ENCODE measurements around the gene SVBP.

SVBP gene

DNA sequence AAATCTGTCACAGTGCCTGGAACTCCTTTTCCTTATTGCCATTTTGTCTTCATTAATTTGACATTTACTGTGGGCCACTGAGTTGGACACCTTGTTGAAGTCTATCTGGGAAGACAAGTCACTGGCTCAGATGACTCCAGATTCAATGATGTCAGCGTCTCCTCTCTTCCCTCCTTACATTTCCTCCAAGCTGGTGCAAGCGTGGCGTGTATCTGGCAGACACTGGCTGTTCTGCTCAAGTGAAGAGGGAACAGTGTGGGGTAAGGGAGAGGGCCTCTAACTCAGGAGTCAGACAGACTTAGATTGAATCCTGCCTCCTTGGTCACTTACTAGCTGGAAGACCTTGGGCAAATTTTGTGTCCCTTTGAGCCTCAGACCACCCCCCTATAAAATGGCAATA lies 20.5 kb upstream of the SVBP start:
- Histone ChIP-seq H3K4me3 (ENCODE audit: low read depth in 1 of 2, low read length in 2 of 2) (no peak overlapping the region), H3K9me3 (ENCODE audit: low read length) (no peaks in the 10 kb centered on the region), H3K27me3 (ENCODE audit: control insufficient read depth in 1 of 2, insufficient read depth in 2 of 2, low read length in 2 of 2) (no peaks in the 10 kb centered on the region), H3K27ac (ENCODE audit: low read depth, low read length) (no peak overlapping the region), H3K36me3 (ENCODE audit: insufficient read depth, low read length) (peaks cover 10% of the 10 kb centered on the region), H3K4me1 (ENCODE audit: insufficient read depth, low read length) (no peaks in the 10 kb centered on the region), H3K9ac (ENCODE audit: low read length) (no peak overlapping the region)

DNA sequence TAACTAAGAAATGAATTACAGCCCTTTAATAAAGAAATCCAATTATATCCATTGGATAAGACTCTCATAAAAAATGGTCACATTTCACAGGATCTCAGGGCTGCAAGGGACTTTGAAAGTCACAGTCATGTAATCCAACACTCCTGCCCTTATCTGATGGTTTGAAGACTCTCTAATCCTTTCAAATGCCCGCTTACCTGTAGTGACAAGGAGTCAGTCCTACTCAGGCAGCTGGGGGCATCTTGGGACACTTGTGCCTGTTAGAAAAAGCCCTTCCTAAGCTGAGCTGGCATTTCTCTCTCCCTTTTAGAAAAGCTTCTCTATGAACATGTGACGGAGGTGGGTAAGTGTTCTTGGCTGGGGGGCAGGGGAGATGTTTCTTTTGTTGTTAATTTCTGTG lies 18.2 kb upstream of the SVBP start:
- Histone ChIP-seq H3K36me3 (ENCODE audit: insufficient read depth, low read length) (peaks cover 8% of the 10 kb centered on the region), H3K27me3 (ENCODE audit: control insufficient read depth in 1 of 2, insufficient read depth in 2 of 2, low read length in 2 of 2) (no peaks in the 10 kb centered on the region), H3K27ac (ENCODE audit: low read depth, low read length) (no peak overlapping the region), H3K9me3 (ENCODE audit: low read length) (no peaks in the 10 kb centered on the region), H3K4me3 (ENCODE audit: low read depth in 1 of 2, low read length in 2 of 2) (no peak overlapping the region), H3K9ac (ENCODE audit: low read length) (no peak overlapping the region), H3K4me1 (ENCODE audit: insufficient read depth, low read length) (no peaks in the 10 kb centered on the region)

DNA sequence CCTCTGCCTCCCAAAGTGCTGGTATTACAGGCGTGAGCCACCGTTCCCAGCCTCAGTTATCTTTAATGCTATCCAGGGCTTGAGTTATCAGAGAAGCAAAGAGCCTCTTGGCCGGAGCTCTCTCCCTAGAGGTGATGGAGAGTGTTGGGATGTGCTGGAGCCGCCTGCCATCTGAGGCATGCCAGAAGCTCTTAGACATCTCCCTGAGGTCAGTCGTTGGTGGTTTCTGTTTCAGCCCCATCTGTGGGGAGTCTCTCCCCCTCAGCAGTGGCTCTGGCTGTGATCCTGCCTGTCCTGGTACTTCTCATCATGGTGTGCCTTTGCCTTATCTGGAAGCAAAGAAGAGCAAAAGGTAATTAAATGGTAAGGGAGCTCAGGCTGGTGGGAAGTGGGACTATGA lies 17.6 kb upstream of the SVBP start:
- Histone ChIP-seq H3K36me3 (ENCODE audit: insufficient read depth, low read length) (peaks cover 14% of the 10 kb centered on the region), H3K27ac (ENCODE audit: low read depth, low read length) (no peak overlapping the region), H3K4me1 (ENCODE audit: insufficient read depth, low read length) (no peaks in the 10 kb centered on the region), H3K4me3 (ENCODE audit: low read depth in 1 of 2, low read length in 2 of 2) (no peak overlapping the region), H3K9ac (ENCODE audit: low read length) (no peak overlapping the region), H3K9me3 (ENCODE audit: low read length) (no peaks in the 10 kb centered on the region), H3K27me3 (ENCODE audit: control insufficient read depth in 1 of 2, insufficient read depth in 2 of 2, low read length in 2 of 2) (no peaks in the 10 kb centered on the region)

- Histone ChIP-seq H3K4me3 (ENCODE audit: low read depth in 1 of 2, low read length in 2 of 2) (no peak overlapping the region), H3K36me3 (ENCODE audit: insufficient read depth, low read length) (peaks cover 18% of the 10 kb centered on the region), H3K27me3 (ENCODE audit: control insufficient read depth in 1 of 2, insufficient read depth in 2 of 2, low read length in 2 of 2) (no peaks in the 10 kb centered on the region), H3K4me1 (ENCODE audit: insufficient read depth, low read length) (no peaks in the 10 kb centered on the region), H3K9me3 (ENCODE audit: low read length) (no peaks in the 10 kb centered on the region), H3K9ac (ENCODE audit: low read length) (no peak overlapping the region), H3K27ac (ENCODE audit: low read depth, low read length) (no peak overlapping the region)
These were observed 16.8 kb upstream of the SVBP start for GRCh38 chr1:42833981-42834380.

- H3K4me3 ChIP-seq (ENCODE audit: low read depth in 1 of 2, low read length in 2 of 2), result no peak overlapping the region
- no peak overlapping the region for H3K9ac ChIP-seq (ENCODE audit: low read length)
- no peak overlapping the region for H3K27ac ChIP-seq (ENCODE audit: low read depth, low read length)
- peaks cover 18% of the 10 kb centered on the region for H3K36me3 ChIP-seq (ENCODE audit: insufficient read depth, low read length)
- H3K9me3 ChIP-seq (ENCODE audit: low read length), result no peaks in the 10 kb centered on the region
- no peaks in the 10 kb centered on the region for H3K27me3 ChIP-seq (ENCODE audit: control insufficient read depth in 1 of 2, insufficient read depth in 2 of 2, low read length in 2 of 2)
- H3K4me1 ChIP-seq (ENCODE audit: insufficient read depth, low read length), result no peaks in the 10 kb centered on the region
These were observed 15.5 kb upstream of the SVBP start for GRCh38 chr1:42832641-42833240.

- H3K27me3 ChIP-seq (ENCODE audit: control insufficient read depth in 1 of 2, insufficient read depth in 2 of 2, low read length in 2 of 2), result no peaks in the 10 kb centered on the region
- H3K4me3 ChIP-seq (ENCODE audit: low read depth in 1 of 2, low read length in 2 of 2), result no peak overlapping the region
- H3K27ac ChIP-seq (ENCODE audit: low read depth, low read length), result no peak overlapping the region
- H3K9ac ChIP-seq (ENCODE audit: low read length), result no peak overlapping the region
- no peaks in the 10 kb centered on the region for H3K4me1 ChIP-seq (ENCODE audit: insufficient read depth, low read length)
- H3K36me3 ChIP-seq (ENCODE audit: insufficient read depth, low read length), result peaks cover 18% of the 10 kb centered on the region
- H3K9me3 ChIP-seq (ENCODE audit: low read length), result no peaks in the 10 kb centered on the region
These were observed 14.1 kb upstream of the SVBP start for GRCh38 chr1:42831273-42831672.

DNA sequence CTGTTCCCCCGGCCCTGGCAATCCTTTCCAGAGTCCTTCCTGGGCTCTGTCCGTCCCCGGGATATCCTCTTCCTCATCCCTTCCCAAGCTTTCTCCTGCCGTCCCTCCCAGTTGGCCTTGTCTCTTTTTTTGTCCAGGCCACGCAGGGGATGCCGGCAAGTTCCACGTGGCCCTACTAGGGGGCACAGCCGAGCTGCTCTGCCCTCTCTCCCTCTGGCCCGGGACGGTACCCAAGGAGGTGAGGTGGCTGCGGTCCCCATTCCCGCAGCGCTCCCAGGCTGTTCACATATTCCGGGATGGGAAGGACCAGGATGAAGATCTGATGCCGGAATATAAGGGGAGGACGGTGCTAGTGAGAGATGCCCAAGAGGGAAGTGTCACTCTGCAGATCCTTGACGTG lies 13.4 kb upstream of the SVBP start:
- Histone ChIP-seq H3K4me3 (ENCODE audit: low read depth in 1 of 2, low read length in 2 of 2) (no peak overlapping the region), H3K36me3 (ENCODE audit: insufficient read depth, low read length) (peaks cover 18% of the 10 kb centered on the region), H3K9me3 (ENCODE audit: low read length) (no peaks in the 10 kb centered on the region), H3K4me1 (ENCODE audit: insufficient read depth, low read length) (no peaks in the 10 kb centered on the region), H3K27ac (ENCODE audit: low read depth, low read length) (no peak overlapping the region), H3K9ac (ENCODE audit: low read length) (no peak overlapping the region), H3K27me3 (ENCODE audit: control insufficient read depth in 1 of 2, insufficient read depth in 2 of 2, low read length in 2 of 2) (no peaks in the 10 kb centered on the region)

DNA sequence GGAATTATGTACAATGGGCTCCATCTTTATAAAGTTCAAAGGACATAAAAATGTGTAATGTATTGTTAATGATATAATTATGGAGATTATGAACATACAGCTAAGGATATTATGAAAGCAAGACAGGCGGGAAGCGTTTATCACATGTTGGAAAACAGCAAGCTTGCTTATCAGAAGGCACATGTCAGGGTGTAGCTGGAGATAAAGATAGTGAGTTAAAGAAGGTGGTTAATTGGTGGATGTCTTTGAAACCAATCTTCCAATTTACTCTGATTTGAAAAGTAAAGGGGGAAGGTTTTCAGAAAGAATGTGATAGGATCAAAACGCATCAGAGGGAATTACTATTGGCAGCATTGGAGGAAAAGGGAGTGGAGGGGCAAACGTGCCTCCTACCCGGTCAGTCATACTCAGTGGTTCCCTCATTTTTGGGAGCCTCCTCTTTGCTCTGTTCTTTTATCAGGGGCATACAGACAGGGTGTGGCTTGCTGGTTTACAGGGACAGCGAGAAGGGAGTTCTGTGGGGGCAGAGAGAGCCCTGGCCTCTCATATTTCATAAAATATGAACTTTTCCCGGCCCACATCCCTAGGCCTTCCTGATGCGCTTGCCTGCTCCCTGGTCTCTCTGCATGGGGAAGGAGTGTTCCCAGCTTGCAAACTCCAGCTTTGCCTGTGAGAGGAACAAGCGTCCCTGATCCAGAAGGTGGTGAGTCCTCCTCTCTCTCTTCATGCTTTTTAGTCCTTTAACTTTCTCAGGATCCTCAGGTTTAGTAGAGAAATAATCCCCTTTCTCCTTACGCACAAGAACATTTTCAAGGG lies 8.0 kb upstream of the SVBP start:
- no peaks in the 10 kb centered on the region for H3K4me1 ChIP-seq (ENCODE audit: insufficient read depth, low read length)
- no peak overlapping the region for H3K27ac ChIP-seq (ENCODE audit: low read depth, low read length)
- peaks cover 8% of the 10 kb centered on the region for H3K36me3 ChIP-seq (ENCODE audit: insufficient read depth, low read length)
- H3K9me3 ChIP-seq (ENCODE audit: low read length), result no peaks in the 10 kb centered on the region
- H3K9ac ChIP-seq (ENCODE audit: low read length), result no peak overlapping the region
- no peaks in the 10 kb centered on the region for H3K27me3 ChIP-seq (ENCODE audit: control insufficient read depth in 1 of 2, insufficient read depth in 2 of 2, low read length in 2 of 2)
- no peak overlapping the region for H3K4me3 ChIP-seq (ENCODE audit: low read depth in 1 of 2, low read length in 2 of 2)

DNA sequence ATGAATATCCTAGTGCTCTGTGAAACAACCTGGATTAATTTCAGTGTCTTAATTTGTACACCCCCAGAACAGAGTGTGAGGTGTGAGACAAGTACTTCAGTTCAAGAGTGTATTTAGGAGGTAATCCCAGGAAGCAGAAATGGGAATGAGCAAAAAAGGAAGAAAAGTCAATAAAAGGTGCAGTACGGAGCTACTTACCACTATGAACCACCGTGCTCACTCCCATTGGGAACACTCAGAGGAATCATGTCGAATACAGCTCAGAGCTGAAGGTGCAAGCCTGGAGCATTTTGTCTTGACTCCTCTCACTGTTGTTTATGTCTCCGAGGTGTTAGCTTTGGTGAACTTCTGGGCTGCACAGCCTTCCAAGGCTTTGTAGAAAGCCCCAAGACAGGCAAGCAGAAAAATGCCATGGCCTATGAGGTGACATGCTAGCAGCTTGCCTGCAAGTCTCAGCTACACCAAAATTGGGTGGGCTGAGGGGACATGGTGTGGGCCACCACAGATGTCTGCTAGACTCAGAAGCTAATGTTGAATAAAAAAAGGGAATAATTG lies 7.4 kb upstream of the SVBP start:
- Histone ChIP-seq H3K27ac (ENCODE audit: low read depth, low read length) (no peak overlapping the region), H3K4me1 (ENCODE audit: insufficient read depth, low read length) (no peaks in the 10 kb centered on the region), H3K4me3 (ENCODE audit: low read depth in 1 of 2, low read length in 2 of 2) (no peak overlapping the region), H3K36me3 (ENCODE audit: insufficient read depth, low read length) (peaks cover under 1% of the 10 kb centered on the region), H3K27me3 (ENCODE audit: control insufficient read depth in 1 of 2, insufficient read depth in 2 of 2, low read length in 2 of 2) (no peaks in the 10 kb centered on the region), H3K9ac (ENCODE audit: low read length) (no peak overlapping the region), H3K9me3 (ENCODE audit: low read length) (no peaks in the 10 kb centered on the region)

GRCh38 chr1:42822800-42823392 lies 5.7 kb upstream of the SVBP start:
- H3K9me3 ChIP-seq (ENCODE audit: low read length), result no peaks in the 10 kb centered on the region
- H3K9ac ChIP-seq (ENCODE audit: low read length), result no peak overlapping the region
- no peak overlapping the region for H3K27ac ChIP-seq (ENCODE audit: low read depth, low read length)
- H3K4me1 ChIP-seq (ENCODE audit: insufficient read depth, low read length), result no peaks in the 10 kb centered on the region
- H3K36me3 ChIP-seq (ENCODE audit: insufficient read depth, low read length), result no peaks in the 10 kb centered on the region
- no peak overlapping the region for H3K4me3 ChIP-seq (ENCODE audit: low read depth in 1 of 2, low read length in 2 of 2)
- no peaks in the 10 kb centered on the region for H3K27me3 ChIP-seq (ENCODE audit: control insufficient read depth in 1 of 2, insufficient read depth in 2 of 2, low read length in 2 of 2)

GRCh38 chr1:42821690-42822089 lies 4.5 kb upstream of the SVBP start:
- Histone ChIP-seq H3K36me3 (ENCODE audit: insufficient read depth, low read length) (no peaks in the 10 kb centered on the region), H3K27me3 (ENCODE audit: control insufficient read depth in 1 of 2, insufficient read depth in 2 of 2, low read length in 2 of 2) (no peaks in the 10 kb centered on the region), H3K9me3 (ENCODE audit: low read length) (no peaks in the 10 kb centered on the region), H3K4me3 (ENCODE audit: low read depth in 1 of 2, low read length in 2 of 2) (no peak overlapping the region), H3K4me1 (ENCODE audit: insufficient read depth, low read length) (no peaks in the 10 kb centered on the region), H3K27ac (ENCODE audit: low read depth, low read length) (no peak overlapping the region), H3K9ac (ENCODE audit: low read length) (no peak overlapping the region)
